Measurements from ENCODE around the gene SFXN5.
"Not testable (repeated sequence)": the region's sequence is repeated elsewhere in the genome, so short reads cannot be mapped to it uniquely, and the experiment has no call there.

The SFXN5 gene

DNA sequence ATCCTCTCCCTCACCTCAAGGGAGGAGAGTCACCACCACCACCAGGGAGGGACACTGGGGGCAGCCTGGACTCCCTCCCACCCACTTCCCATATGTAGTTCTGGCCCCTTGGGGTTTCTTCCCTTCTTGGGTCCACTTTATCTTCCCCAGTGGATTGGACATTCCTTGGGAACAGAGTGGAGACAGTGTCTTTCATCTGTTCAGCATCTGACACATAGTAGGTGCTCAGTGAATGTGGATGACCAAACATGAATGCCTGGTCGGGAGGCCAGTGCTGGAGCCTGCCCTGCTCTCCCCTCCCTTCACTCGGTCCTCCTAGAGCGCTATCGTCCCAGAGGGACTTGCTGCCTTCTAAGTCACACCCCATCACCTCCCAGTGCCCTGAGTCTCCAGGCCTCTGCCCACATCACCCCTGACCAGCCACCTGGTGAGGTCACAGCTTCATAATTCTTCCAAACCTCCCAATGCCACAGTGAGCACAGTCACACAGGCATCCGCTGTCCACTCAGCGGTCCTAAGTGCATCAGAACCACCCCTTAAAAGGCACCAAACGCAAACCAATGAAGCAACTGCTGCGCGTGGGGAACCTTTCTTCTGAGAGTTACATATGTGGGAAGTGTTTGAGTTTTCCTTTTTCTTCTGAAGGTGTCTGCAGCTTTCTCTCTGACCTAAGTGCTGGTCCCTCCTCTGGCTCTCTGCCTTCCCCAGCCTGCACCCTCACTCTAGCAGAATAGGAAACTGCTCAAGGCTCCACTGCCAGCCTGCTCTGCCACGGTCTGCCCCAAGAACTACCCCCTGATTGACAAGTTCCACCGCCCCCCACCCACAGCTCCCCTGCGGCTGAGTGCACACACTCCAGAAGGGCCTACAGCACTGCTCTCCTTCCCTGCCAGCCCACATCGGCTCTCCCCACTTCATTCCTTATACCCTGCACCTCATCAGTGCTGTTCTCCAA, 7.2 kb upstream of the SFXN5 start:
- DNase-seq = no peak

DNA sequence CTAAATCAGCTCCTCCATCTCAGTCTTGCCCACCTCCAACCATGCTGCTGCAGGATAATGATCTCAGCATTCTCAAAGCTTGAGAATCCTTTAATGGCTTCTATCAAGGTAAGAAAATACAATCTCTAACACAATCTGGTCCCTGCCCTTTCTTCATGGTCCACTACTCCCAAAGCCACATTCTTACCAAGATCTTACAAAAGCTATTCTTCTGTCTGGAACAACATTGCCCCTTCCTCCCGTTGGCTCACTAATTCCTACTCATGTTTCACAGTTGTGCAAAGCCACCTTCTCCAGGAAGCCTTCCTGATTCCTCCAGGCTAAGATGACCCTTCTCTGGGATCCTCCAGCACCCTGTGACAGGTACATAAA, 5.9 kb upstream of the SFXN5 start:
- no peak for DNase-seq

DNA sequence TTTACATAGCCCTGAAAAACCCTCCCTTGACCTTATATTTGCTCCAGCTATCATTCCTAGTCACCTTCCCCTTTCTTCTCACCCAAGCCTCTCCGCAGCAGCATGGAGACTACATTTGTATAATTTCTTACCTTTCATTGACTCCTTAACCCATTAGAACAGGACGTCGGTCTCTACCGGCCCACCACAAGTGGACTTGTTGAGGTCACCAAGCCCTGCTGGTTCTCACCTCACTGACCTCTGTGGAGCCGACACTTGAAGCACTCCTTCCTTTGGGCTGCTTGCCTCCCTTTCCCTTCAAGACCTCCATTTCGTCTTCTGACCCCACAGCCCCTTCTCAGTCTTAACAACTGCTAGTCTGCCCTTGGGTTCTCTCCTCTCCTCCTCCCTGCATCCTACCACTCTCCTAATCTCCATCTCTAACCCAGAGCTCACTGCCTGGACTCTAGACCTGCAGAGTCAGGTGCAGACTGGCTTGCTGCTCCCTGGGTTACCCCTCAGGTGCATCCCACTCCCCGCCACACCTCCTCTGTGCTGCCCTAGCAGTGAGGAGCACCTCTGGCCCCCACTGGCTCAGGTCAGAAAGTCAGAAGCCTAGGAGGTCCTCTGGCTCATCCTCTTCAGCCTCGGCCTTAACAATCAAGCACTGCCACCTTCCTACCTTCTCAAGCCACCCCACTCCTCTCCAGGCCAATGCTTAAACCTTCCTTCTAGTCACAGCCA, 5.3 kb upstream of the SFXN5 start:
- DNase-seq = no peak

DNA sequence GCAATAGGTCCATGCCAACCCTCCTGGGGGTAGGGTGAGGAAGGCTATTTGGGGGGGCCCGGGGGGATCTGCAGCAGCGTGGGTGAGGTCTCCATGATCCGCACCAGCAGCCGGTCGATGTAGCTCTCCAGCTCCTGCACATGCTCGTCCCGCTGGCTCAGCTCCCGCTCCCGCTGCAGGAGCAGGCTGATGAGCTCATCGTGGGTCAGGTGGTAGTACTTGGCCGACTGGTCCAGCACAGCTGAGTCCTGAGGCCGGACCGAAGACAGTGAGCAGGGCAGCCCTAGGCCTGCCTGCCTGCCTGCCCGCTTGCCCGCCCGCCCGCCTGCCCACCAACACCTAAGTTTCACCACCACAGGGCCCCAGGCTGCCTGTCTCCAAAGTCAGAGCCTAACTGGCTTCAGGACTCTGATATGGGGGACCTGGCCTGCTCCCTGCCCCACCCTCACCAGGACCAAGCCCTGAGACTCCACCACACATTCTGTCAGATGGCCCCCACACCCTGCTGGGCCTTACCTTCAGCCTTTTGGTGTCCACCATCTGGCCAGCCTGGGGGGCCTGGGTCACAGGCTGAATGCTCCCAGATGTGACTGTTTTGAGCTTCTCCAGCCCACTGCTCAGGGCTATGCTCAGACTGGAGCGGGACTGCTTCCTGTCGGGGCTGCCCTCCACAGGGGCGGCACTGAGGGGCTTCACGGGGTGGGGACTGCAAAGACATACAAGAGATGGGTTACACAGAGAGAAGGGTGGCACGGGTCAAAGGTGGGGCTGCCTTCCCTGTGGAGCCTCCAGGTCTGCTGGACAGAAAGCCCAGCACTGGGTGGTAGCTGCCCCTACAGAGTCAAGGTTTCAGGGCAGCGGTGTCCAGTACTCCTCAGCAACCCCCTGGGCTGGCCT, 4.2 kb upstream of the SFXN5 start:
- no peak for DNase-seq

DNA sequence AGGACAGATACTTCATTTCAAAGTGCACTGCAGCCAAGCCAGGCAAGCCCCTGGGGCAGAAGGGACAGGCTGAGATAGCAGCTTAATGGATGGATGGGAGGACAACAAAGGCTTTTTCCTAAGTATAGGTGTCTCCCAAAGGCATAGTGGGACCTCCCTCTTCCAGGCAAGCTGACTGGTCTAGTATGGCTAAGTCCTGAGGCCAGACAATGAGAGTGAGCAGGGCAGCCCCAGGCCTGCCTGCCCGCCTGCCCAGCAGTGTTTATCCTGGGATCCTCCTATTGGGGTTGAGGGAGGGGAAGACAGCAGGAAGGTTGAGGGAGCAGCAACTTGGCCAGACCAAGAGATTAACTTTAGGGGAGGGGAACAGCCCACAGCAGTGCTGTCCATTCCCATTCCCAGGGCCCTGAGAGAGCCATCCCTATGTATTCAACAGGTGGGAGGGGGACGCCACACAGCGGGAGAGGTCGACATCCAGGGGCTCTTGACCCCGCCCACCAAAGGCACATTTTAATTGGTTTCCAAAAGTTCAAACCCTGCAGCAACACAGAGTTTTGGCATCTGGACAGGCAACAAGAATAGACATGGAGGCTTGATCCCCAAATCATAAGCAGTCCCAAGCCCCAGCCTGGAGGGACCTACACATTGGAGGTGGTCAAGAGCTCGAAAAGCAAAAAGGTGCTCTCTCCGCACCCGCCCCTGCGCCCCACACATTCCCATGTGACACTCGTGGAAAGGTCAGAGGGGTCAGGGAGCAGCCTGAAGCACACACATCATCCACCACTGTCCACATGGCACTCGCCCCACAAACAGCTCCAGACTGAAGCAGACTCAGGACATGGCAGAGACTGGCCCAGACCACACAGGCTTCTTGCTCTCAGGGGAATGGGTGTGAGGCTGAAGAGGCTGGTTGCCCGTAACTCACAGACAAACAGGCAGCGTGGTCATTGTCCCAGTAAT, 2.9 kb upstream of the SFXN5 start:
- no peak for DNase-seq

DNA sequence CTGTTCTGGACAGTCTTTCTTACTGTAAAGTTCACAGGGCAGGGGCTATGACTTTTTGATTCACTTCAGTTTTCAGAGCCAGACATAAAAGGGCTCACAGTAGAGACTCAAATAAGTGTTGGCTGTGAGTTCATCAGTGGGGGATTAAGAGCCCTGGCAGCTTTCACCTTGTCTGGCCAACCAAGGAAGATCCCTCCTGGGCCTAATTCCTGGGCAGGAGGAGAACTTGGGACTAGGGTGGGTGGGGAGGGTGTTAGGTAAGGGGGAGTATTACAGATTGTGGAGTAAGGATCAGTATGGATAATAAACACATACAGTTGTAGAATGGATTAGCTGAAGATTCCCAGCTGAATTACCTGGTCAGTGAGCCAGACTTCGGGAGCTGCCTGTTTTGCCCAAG, 904 bp upstream of the SFXN5 start:
- DNase-seq = no peak

DNA sequence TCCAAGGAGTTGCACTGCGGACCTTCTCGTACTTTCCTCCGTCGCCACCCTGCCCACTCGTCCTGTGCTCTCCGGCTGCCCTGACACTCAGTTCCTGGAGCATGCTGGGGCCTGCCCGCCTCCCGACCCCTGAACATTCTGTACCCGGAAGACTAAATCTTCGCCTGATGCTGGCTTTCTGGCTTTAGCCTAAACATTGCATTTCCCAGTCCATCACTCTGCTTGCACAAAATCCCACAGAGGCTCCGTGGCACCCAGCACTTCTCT, 550 bp upstream of the SFXN5 start:
- peak; percentile 14 for DNase-seq

DNA sequence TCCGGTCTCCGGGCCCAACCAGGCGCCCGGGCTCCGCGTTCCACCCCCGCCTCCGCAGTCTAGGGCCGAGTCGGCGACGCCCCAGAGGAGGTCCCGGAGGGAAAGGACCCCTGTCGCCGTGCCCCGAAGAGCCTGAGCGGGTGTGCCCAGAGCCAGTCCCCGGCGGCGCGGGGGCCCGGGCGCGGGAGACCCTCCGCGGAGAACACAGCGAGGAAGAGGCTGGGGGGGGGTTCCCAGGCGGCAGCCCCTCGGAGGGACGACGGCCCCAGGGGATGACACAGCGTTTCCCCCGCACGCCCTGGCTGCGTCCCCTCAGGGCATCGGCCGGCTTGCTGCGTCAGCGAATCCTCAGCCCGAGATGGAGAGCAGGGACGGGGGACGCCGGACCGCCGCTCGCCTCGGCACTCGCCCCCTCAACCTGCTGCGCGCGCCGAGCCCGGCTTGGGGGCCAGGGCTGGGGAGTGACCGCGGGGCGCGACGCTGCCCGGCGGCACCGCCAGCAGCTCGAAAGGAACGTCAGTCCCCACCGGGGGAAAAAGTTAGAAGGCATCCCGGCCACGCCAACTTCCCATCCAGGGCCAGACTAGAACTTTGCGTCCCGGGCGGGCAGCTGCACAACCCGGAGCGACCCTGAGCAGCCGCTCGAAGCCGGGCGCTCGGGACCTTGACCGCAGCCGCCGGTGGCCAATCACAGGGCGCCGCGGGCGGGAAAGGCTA, 711 bp downstream of the SFXN5 start:
- DNase-seq = peak; percentile 41

DNA sequence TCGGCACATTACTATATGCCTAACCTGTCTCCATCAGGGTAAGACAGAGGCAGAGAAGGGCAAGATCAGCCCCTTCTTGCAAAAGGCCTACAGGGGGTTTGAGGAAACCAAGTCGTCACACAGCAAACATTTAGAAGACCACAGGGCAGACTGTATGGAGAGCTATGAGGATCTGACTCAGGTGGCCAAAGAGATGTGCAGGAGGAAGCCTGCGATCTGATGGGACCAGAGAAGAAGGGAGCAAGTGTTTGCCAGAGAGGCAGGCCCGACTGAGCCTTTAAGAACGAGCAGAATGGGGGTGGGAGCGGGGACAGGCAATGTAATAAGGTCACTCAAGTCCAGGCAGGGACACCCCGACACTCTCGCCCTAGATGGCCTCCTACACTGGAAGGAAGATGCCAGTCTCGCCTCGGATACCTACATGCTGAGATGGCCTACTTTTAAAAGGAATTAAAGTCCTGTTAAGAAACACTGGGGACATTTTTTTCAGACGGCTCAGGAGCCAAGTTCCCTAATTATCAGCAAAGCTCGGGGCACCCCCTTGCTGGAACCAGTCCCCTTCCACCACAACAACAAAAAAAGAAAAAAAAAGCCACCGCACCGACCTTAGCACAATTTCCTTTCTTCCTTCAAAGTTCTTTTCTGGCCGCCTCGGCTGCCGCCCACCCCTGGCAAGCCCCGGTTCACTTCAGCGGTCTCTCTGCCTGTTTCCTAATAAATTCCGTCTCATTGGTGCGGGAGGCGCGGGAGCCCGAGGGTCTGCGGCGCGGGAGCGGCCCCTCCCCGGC, 1.5 kb downstream of the SFXN5 start:
- no peak for DNase-seq

DNA sequence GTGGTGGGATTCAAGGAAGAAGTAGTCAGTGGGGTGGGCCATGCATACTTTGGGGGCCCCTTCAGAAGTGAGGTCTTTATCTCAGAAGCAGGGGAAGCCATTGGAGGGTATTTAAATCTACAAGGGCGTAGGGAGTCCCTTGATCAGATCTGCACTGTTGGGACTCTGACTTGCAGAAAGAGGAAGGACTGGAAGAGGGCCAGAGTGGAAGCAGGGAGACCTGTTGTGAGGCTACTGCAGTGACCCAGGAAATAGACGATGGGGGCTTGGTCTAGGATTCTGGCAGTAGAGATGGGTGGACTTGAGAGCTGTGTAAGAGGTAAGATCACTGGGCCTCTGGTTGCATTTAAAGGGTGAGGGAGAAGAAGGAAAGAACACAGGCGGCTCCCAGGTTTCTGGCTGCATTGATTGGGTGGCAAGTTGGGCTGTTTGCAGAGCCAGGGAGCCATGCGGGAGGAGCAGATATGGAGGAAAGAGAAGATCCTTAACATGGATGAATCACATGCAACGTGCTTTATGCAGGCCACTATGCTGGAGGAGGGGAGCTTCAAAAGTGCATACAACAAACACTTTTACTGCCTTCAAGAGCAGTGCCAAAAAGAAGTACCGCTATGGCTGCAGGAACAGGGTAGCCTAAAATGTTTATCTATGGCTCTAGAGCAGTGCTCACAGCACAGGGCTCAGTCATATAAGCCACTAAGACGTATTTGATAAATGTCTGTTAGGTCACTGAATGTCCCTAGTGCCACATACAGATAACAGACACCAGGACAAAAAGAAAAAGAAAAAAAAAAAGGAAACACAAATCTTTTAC, 2.3 kb downstream of the SFXN5 start:
- DNase-seq = no peak

DNA sequence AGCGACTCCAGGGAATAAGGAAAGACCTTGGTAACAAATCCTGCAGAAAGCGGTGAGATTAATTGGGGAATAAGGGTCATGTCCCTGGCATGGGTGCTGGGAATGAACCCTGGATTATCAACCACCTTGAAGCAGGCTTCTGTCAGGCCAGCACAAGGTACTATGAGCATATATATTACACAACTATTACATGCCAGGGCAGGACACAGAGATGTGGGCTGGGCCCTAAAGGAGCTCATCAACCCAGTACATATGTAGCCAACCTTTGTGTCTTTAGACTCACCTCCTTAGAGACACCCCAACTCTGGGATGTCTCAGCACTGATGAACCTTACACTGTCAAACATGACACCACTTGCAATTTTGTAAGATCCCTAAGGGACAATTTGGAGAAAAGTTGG, 3.4 kb downstream of the SFXN5 start:
- no peak for DNase-seq

DNA sequence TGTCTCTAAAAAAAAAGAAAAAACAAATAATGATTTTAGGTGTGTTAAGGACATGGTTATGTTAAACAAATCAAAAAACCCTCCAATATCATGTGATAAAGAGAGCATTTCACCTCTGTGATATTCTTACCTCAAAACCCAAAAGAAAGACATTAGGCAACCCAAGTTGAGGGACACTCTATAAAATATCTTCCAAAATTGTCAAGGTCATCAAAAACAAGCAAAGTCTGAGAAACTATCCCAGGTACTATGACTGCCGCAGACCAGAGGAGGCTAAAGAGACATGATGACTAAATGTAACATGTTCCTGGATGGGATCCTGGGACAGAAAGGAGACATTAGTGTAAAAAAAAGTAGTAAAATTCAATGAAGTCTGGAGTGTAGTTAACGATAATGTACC, 4.5 kb downstream of the SFXN5 start:
- DNase-seq = no peak

DNA sequence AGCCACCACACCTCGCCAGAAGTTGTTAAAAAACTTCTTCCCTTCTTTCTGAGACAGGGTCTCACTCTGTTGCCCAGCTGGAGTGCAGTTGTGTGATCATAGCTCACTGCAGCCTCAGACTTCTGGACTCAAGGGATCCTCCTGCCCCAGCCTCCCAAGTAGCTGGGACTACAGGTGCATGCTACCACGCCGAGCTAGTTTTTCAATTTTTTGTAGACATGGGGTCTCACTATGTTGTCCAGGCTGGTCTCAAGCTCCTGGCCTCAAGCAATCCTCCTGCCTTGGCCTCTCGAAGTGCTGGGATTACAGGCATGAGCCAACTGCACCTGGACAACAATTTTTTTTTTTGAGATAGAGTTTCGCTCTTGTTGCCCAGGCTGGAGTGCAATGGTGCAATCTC, 6.4 kb downstream of the SFXN5 start:
- not testable (repeated sequence) for DNase-seq

DNA sequence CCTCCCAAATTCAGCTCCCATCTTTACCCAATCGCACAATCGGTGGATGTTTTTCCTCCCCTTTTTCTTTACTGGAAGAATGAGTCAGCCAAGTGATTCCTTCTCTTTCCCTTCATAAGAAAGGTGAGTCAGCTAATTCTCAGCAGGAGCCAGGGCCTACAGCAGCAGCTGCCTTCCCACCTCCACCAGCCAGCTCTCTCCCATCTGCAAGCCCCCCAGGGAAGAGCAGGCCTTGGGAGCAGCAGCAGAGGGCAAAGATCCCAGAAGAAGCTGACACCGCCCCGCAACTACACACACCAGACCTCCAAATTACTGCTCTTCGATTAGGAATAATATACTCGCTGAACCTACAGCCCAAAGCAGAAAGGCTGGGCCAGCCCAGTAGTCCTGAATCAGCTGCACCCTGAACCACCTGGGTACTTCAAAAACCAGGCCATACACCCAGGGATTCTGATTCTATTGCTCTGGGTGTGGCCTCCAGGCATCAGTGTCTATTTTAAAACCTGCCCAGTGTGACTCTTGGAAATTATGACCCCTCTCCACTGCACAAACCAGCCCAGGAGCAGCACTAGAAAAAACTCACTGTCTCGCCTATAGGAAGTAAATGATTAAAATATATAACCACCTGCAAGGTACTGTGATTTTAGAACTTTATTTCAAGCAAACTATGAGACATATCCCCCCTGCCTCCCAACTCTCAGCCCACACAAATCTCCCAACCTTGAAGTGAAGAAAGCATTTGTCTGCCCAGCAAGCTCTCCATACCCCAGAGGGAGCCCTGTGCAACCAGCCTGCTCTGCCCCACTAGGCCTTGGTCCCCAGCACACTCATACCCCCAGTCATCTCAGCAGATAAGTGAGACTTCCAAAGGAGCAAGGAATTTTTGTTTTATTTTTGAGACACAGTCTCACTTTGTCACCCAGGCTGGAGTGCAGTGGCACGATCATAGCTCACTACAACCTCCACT, 7.3 kb downstream of the SFXN5 start:
- no peak for DNase-seq

DNA sequence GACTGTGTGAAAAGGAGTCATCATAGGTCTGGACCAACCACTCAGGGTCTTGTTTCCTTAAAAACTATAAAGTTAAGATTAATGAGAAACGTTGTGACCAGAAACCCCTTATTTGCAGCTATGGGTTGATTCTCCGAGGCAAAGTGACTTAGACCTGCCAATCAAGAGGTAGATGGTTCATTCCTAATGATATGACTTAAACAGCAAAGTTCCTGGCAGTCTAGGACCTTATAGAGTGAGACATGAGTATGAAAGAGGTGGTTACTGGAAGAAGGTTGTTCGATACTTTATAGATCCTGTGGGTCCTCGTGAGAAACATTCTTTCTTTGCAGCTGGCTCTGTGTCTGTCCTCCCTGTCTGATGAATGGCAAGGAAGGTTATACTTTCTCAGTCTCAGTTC, 8.0 kb downstream of the SFXN5 start:
- no peak for DNase-seq

DNA sequence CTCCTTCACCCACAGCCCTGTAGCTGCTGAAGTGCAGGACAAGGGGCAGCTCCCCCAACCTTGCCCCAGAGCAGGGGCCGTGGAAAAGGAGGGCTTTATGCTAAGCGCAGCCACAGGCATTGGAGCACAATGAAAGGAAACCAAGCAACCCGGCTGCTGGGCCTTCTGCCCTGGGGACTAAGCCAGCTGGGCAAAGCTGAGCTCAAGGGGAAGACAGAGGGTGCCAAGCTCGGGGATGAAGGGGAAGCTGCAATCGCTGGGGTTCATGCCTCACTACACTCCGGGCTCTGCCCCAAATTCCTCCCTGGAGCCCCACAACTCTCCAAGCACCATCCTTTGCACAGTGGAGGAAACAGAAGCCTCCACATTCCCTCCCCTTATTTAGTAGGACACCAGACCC, 12.4 kb downstream of the SFXN5 start:
- no peak for DNase-seq

DNA sequence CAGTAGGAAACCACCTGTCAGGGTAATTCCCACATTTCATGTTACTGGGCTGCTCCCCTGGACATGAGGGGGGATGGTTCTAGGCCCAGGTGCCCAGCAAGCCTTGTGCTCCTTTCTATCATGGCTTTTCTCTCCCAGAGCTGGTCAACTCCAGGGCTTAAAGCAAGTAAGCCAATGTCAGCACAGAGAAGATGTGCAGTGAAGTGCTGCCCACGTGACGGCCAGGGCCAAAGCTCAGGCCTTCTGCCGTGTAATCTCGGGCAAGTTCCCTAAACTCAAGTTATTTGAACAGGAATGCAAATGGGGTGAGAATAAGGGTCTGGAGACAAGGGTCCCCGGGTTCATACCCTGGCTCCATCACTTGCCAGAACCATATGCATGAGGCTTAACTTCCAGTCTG, 16.5 kb downstream of the SFXN5 start:
- no peak for DNase-seq

DNA sequence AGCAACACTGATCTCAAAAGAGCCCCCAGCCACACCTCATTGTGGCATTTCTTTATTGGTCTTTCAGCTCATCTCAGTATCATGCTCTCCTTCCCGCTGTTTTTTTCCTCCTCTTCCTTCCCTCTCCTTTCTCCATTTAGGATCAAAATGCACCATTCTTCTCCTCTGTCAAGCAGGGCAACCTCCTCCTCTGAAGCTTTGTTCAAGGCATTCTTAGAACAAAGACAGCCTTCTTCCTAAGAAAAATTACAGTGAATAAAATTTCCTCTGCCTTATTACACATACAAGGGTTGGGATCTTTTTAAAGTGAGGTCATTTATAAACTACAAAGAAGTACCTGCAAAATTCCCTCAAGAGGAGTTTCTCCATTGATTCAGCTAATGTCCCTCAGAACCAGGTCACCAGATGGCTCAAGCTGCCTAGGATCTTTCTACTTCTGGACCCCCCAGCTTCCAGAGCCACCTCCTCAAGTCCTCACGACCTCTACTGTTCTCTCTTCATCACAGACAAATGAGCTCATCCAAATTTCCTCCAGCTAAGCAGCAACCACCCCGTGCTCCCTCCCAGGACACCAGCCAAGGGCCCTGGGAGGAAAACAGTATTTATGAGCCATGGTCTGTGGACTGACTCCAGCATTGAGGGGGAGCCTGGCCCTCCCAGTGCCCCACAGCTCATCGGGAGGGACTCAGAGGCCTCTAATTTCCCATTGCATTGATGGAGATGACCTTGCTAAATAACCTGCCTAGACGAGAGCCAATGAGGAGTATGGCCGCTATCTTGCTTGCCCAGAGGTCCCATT, 18.0 kb downstream of the SFXN5 start:
- no peak for DNase-seq

All from effector CD8-positive, alpha-beta T cell (primary cell).